HG03469 (cell line): ENCODE data around the gene SEC14L2.

Source experiments
- ATAC-seq: cut with Tn5 transposase; IDR thresholded peaks from one replicate; pipeline ENCODE4 v1.9.1; 2021; ENCODE audit warnings: mild to moderate bottlenecking, moderate library complexity, moderate number of reproducible peaks; ENCODE audit not compliant: unreplicated experiment

Gene SEC14L2

GRCh38 chr22:30396871-30397655 lies at the start of gene SEC14L2:
SEC14L2 (plus strand) TSS chr22:30397018; CDS start chr22:30397117, 99 bp downstream.
- no peak for ATAC-seq

- ATAC-seq: no peak
These were observed 49.4 kb upstream of the SEC14L2 start for GRCh38 chr22:30347255-30347892.

- no peak for ATAC-seq
These were observed 48.4 kb upstream of the SEC14L2 start for GRCh38 chr22:30348404-30348803.

GRCh38 chr22:30348809-30349208 lies 48.0 kb upstream of the SEC14L2 start:
- no peak for ATAC-seq

- ATAC-seq: no peak
These were observed 45.6 kb upstream of the SEC14L2 start for GRCh38 chr22:30351226-30351625.

GRCh38 chr22:30354644-30355043 lies 42.2 kb upstream of the SEC14L2 start:
- ATAC-seq: no peak

GRCh38 chr22:30356449-30357235 lies 40.2 kb upstream of the SEC14L2 start, which contains the start of the genes CCDC157 and SF3A1:
CCDC157 (plus strand) TSS chr22:30357007; CDS start chr22:30366001, 8,994 bp downstream.
SF3A1 (minus strand) TSS chr22:30356894; CDS start chr22:30356792, 102 bp downstream.
- peak; percentile 76 for ATAC-seq

GRCh38 chr22:30357236-30357570 lies 39.6 kb upstream of the SEC14L2 start:
- no peak for ATAC-seq

GRCh38 chr22:30357650-30358215 lies 39.1 kb upstream of the SEC14L2 start:
- ATAC-seq: no peak

- no peak for ATAC-seq
These were observed 38.3 kb upstream of the SEC14L2 start for GRCh38 chr22:30358541-30358940.

- no peak for ATAC-seq
These were observed 34.7 kb upstream of the SEC14L2 start for GRCh38 chr22:30361916-30362650.

- no peak for ATAC-seq
These were observed 34.1 kb upstream of the SEC14L2 start for GRCh38 chr22:30362651-30363281.

- no peak for ATAC-seq
These were observed 30.9 kb upstream of the SEC14L2 start for GRCh38 chr22:30365891-30366290.

- no peak for ATAC-seq
These were observed 28.4 kb upstream of the SEC14L2 start for GRCh38 chr22:30368420-30368819.

GRCh38 chr22:30370641-30371230 lies 26.1 kb upstream of the SEC14L2 start:
- no peak for ATAC-seq

- ATAC-seq: no peak
These were observed 25.5 kb upstream of the SEC14L2 start for GRCh38 chr22:30371321-30371720.

GRCh38 chr22:30371981-30372380 lies 24.8 kb upstream of the SEC14L2 start:
- no peak for ATAC-seq

- ATAC-seq: no peak
These were observed 23.9 kb upstream of the SEC14L2 start for GRCh38 chr22:30372915-30373314.
